Osteoblast (primary cell): ENCODE measurements around the gene CFAP97D1. TPM values are rescaled to one million over a fixed set of nuclear protein-coding genes. Genes with fewer than 3 reads are reported as not detected.

Experiments used
- DNase-seq: peaks from one replicate; pipeline ENCODE4 v3.0.0; 2011; ENCODE audit warnings: low spot score, mixed read lengths; ENCODE audit not compliant: insufficient read length; ENCODE audit errors: missing footprints
- H2AFZ ChIP-seq: 2 replicates; pipeline ENCODE4 v1.6.0; 2011; ENCODE audit warnings: mild to moderate bottlenecking, low read length
- H3K27ac ChIP-seq: 2 replicates; pipeline ENCODE4 v1.5.1; 2011; ENCODE audit warnings: mild to moderate bottlenecking, low read depth, low read length, moderate library complexity
- H3K27me3 ChIP-seq: 2 replicates; pipeline ENCODE4 v1.6.0; 2012; ENCODE audit warnings: mild to moderate bottlenecking, control low read depth, inconsistent platforms, low read length, moderate library complexity; ENCODE audit not compliant: insufficient read depth
- H3K36me3 ChIP-seq: 2 replicates; pipeline ENCODE4 v1.5.1; 2011; ENCODE audit warnings: mild to moderate bottlenecking, low read length, control low read depth, moderate library complexity; ENCODE audit not compliant: insufficient read depth
- H3K4me1 ChIP-seq: 2 replicates; pipeline ENCODE4 v1.5.1; 2011; ENCODE audit warnings: mild to moderate bottlenecking, low read length, control low read depth, moderate library complexity; ENCODE audit not compliant: insufficient read depth
- H3K4me2 ChIP-seq: 2 replicates; pipeline ENCODE4 v1.6.0; 2011; ENCODE audit warnings: mild to moderate bottlenecking, low read length; ENCODE audit not compliant: insufficient read depth
- H3K4me3 ChIP-seq: fragments of 200-600 bp; sonication (generic); 3 replicates; pipeline ENCODE4 v1.5.1; 2012; ENCODE audit warnings: mild to moderate bottlenecking, low read length, inconsistent platforms; ENCODE audit not compliant: insufficient read depth
- H3K79me2 ChIP-seq: 2 replicates; pipeline ENCODE4 v1.6.0; 2012; ENCODE audit warnings: mild to moderate bottlenecking, low read length, control low read depth, inconsistent platforms; ENCODE audit not compliant: insufficient read depth
- H3K9me3 ChIP-seq: 2 replicates; pipeline ENCODE4 v1.5.1; 2011; ENCODE audit warnings: low read depth, low read length, control low read depth
- H4K20me1 ChIP-seq: 2 replicates; pipeline ENCODE4 v1.6.0; 2012; ENCODE audit warnings: mild to moderate bottlenecking, low read length, control low read depth; ENCODE audit not compliant: insufficient read depth
- total RNA-seq: library from RNA; depleted of rRNA; stranded (reverse); fragments of >200 nt; gene quantifications from 2 replicates; pipeline ENCODE4 v1.2.3, GENCODE V29; 2012
- TF ChIP-seq, protein P1 (sequence below): IDR thresholded peaks from 2 replicates; pipeline ENCODE4 v1.5.1; 2011; ENCODE audit warnings: mild to moderate bottlenecking, low read depth, low read length, moderate library complexity; ENCODE audit errors: extremely low read depth

The CFAP97D1 gene
- total RNA-seq, 1 donor: not detected

DNA sequence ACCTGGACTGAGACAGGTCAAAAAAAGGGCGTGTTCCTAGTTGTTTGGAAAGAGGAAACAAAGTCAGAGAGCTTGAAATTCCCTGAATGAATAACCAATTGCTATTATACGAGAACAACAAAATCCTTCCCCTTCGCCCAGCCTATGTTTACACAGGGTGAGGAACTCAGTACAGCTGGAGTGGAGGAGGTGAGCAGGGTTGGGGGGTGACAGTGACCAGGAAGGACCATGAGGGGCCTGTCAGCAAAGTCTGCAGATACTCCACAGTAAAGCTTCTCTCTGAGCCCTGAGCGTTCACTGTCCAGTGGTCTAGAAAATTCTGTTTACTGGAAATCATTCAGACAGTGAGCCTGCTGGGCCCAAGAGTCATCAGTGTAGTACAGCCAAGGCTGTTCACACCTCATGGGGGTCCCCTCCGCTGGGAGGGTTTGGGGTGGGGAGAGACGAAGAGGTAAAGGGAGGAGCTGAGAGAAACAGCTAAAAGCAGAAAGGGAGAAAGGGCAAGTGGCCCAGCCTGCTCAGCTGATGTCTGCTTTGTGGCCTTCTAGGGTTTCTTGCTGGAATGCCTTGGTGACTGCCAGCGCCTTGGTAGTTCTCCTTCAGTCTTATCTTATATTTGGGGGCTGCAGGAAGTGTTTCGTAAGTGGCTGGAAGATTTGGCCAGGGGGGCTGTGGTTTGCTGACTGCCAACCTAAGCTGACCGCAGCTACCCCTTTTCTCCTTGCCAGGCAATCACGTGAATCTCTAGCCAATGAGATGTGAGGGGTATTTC lies 7.2 kb upstream of the CFAP97D1 start:
- peaks cover 58% of the 10 kb centered on the region for H3K36me3 ChIP-seq
- peak; percentile 37 for DNase-seq
- H3K79me2 ChIP-seq: peaks cover 51% of the 10 kb centered on the region
- H3K4me1 ChIP-seq: peaks cover 4% of the 10 kb centered on the region
- TF ChIP-seq, protein P1, sequence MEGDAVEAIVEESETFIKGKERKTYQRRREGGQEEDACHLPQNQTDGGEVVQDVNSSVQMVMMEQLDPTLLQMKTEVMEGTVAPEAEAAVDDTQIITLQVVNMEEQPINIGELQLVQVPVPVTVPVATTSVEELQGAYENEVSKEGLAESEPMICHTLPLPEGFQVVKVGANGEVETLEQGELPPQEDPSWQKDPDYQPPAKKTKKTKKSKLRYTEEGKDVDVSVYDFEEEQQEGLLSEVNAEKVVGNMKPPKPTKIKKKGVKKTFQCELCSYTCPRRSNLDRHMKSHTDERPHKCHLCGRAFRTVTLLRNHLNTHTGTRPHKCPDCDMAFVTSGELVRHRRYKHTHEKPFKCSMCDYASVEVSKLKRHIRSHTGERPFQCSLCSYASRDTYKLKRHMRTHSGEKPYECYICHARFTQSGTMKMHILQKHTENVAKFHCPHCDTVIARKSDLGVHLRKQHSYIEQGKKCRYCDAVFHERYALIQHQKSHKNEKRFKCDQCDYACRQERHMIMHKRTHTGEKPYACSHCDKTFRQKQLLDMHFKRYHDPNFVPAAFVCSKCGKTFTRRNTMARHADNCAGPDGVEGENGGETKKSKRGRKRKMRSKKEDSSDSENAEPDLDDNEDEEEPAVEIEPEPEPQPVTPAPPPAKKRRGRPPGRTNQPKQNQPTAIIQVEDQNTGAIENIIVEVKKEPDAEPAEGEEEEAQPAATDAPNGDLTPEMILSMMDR: no peak
- no peaks in the 10 kb centered on the region for H3K27me3 ChIP-seq
- no peak overlapping the region for H2AFZ ChIP-seq
- peaks cover 14% of the 10 kb centered on the region for H4K20me1 ChIP-seq
- no peak overlapping the region for H3K4me2 ChIP-seq
- H3K27ac ChIP-seq: no peak overlapping the region
- no peaks in the 10 kb centered on the region for H3K9me3 ChIP-seq
- H3K4me3 ChIP-seq: no peak overlapping the region

DNA sequence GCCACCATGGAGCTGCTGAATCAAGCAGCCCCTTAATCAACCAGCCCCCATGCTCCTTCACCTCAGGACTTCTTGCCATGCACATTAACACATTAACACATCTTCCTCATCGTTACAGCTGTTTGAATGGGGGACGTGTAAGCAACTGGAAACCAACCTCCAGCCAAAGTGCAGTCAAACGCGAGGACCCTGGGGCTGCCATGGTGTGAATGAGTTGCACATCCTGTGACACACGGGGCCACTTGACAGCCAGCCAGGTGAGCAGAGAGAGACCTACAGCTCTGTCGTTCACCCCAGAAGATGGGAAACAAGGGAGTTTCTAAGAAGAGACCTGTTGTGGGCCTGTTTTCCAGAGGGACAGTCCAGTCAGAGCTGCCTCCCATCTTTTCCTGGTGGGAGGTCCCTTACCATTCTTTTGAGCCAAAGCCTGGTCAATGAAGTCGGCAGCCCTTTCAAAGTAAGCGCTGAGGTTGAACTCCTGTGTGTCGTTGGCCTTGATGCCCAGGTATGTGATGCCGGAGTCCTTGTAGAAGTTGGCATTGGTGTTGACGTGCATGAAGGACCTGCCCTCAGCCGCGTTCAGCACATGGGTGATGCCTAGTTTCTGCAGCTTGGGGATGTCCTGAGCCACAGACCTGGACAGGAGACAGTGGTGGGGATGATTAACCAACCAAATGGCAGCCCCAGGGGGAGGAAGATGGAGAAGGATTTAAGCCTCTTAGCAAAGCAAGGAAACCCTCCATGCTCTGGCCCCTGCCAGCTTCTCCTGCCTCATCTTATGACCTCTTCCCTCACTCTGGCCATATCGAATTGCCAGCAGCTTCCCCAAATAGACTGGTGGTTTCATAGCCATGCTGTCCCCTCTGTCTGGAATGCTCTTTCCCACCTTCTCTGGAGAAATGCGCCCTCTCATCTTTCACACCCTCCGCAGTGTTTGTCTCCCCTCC lies 5.7 kb upstream of the CFAP97D1 start:
- Histone ChIP-seq H3K9me3 (no peaks in the 10 kb centered on the region), H3K4me2 (no peak overlapping the region), H3K36me3 (peaks cover 46% of the 10 kb centered on the region), H3K27me3 (peaks cover 2% of the 10 kb centered on the region), H2AFZ (no peak overlapping the region), H3K27ac (no peak overlapping the region), H4K20me1 (peaks cover 14% of the 10 kb centered on the region), H3K4me3 (no peak overlapping the region), H3K79me2 (peaks cover 58% of the 10 kb centered on the region), H3K4me1 (peaks cover 9% of the 10 kb centered on the region)
- DNase-seq: no peak
- TF ChIP-seq, protein P1: no peak

DNA sequence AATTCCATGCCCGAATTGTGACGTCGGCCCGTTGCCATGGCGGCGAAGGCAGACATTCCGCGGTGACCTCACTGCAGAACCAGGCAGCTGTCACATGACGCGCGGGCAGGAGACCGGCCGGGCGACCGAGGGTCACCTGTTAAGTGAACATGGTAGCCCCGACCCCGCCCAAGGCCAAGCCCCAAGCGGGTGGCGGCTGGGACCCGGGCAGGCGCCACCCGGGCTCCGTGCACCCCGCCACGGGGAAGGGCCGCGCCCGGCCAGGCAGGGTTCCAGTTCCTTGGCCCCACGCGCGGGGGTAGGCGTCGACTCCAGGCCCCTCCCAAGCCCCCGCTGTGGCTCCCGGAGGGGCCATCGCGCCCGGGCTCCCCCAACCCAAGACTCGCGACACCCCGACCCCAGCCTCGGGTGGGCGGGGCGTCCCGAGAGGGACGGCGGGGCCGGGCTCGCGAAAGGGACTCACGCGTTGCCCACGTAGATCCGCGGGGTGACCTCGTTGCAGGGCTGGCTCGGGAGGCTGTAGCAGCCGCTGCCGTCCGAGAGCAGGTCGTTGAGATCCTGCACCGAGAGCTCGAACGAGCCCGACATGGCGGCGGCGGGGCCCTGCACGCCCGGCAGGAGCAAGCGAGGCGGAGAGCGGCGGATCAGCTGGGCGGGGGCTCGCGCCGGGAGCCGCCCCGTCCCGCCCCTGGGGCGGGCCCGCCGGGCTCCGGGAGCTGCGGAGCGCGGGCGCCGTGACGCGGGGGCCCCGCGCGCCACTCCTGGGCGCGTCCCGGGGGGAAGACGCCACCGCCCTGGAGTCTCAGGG lies 1.7 kb upstream of the CFAP97D1 start, which contains the start of gene DUSP3:
Gene DUSP3 (minus strand): TSS at position 641 of the 808 bp plus-strand sequence. CDS start 53 bp downstream, at position 588.
- Histone ChIP-seq H3K4me2 (peak within 1 kb of the TSS; percentile 87), H3K4me1 (peaks cover 18% of the 10 kb centered on the region), H3K9me3 (no peaks in the 10 kb centered on the region), H3K79me2 (peaks cover 43% of the 10 kb centered on the region), H3K27ac (peak within 1 kb of the TSS; percentile 95), H3K4me3 (peak within 1 kb of the TSS; percentile 92), H4K20me1 (peaks cover 2% of the 10 kb centered on the region), H3K27me3 (peaks cover 5% of the 10 kb centered on the region), H2AFZ (peak within 1 kb of the TSS; percentile 91), H3K36me3 (peaks cover 15% of the 10 kb centered on the region)
- TF ChIP-seq, protein P1: no peak
- peak; percentile 98 for DNase-seq
